Loucy (cell line): ENCODE data around the gene PRCD.
"Not testable (repeated sequence)": the region's sequence is repeated elsewhere in the genome, so short reads cannot be mapped to it uniquely, and the experiment has no call there.

ENCODE experiments used
- H2AFZ ChIP-seq: fragments of 200-600 bp; sonication (generic); 2 replicates; pipeline ENCODE4 v1.6.0; 2016; ENCODE audit warnings: antibody characterized with exemption, mild to moderate bottlenecking, low read length, moderate library complexity
- H3F3A ChIP-seq: fragments of 200-600 bp; 2 replicates; pipeline ENCODE4 v1.6.0; 2016; ENCODE audit warnings: antibody characterized with exemption, low read depth, mild to moderate bottlenecking
- H3K27me3 ChIP-seq: fragments of 200-600 bp; sonication (generic); 2 replicates; pipeline ENCODE4 v1.6.1; 2014; ENCODE audit warnings: low read length, mild to moderate bottlenecking; ENCODE audit not compliant: insufficient read depth, poor library complexity, severe bottlenecking
- H3K36me3 ChIP-seq: fragments of 200-600 bp; sonication (generic); 2 replicates; pipeline ENCODE4 v1.6.1; 2016; ENCODE audit warnings: low read length; ENCODE audit not compliant: insufficient read depth
- H3K4me1 ChIP-seq: fragments of 200-600 bp; sonication (generic); 2 replicates; pipeline ENCODE4 v1.5.1; 2014; ENCODE audit warnings: low read length, mild to moderate bottlenecking; ENCODE audit not compliant: insufficient read depth, poor library complexity, severe bottlenecking
- H3K4me2 ChIP-seq: fragments of 200-600 bp; sonication (generic); 2 replicates; pipeline ENCODE4 v1.6.0; 2014; ENCODE audit warnings: antibody characterized with exemption, low read length, low read depth, mild to moderate bottlenecking; ENCODE audit not compliant: poor library complexity, severe bottlenecking
- H3K4me3 ChIP-seq: fragments of 200-600 bp; sonication (generic); 2 replicates; pipeline ENCODE4 v1.5.1; 2014; ENCODE audit warnings: low read length, mild to moderate bottlenecking, mixed read lengths; ENCODE audit not compliant: poor library complexity, severe bottlenecking
- H3K79me2 ChIP-seq: fragments of 200-600 bp; sonication (generic); 2 replicates; pipeline ENCODE4 v1.6.1; 2014; ENCODE audit warnings: low read length; ENCODE audit not compliant: insufficient read depth
- H3K9ac ChIP-seq: fragments of 200-600 bp; sonication (generic); 2 replicates; pipeline ENCODE4 v1.6.0; 2014; ENCODE audit warnings: mild to moderate bottlenecking, low read depth, low read length, moderate library complexity; ENCODE audit not compliant: poor library complexity, severe bottlenecking
- H3K9me2 ChIP-seq: fragments of 200-600 bp; sonication (generic); replicated peaks from 2 replicates; pipeline ENCODE4 v1.6.1; 2016; ENCODE audit warnings: low read depth, low read length, mixed read lengths
- H3K9me3 ChIP-seq: fragments of 200-600 bp; sonication (generic); 2 replicates; pipeline ENCODE4 v1.6.1; 2014; ENCODE audit warnings: mild to moderate bottlenecking, antibody characterized with exemption, low read length, low read depth; ENCODE audit not compliant: insufficient read depth
- H4K20me1 ChIP-seq: fragments of 200-600 bp; sonication (generic); 2 replicates; pipeline ENCODE4 v1.6.0; 2014; ENCODE audit warnings: antibody characterized with exemption, low read length, mild to moderate bottlenecking; ENCODE audit not compliant: insufficient read depth, poor library complexity, severe bottlenecking
- EZH2phosphoT487 ChIP-seq: fragments of 200-600 bp; IDR thresholded peaks from 2 replicates; pipeline ENCODE4 v1.6.1; 2018; ENCODE audit warnings: antibody characterized with exemption, mild to moderate bottlenecking, moderate library complexity, borderline replicate concordance
- TF ChIP-seq, protein P1 (sequence below): fragments of 200-600 bp; sonication (generic); conservative IDR thresholded peaks from 2 replicates; pipeline ENCODE4 v1.5.1; 2014; ENCODE audit warnings: mild to moderate bottlenecking, antibody characterized with exemption, low read length

PRCD gene

DNA sequence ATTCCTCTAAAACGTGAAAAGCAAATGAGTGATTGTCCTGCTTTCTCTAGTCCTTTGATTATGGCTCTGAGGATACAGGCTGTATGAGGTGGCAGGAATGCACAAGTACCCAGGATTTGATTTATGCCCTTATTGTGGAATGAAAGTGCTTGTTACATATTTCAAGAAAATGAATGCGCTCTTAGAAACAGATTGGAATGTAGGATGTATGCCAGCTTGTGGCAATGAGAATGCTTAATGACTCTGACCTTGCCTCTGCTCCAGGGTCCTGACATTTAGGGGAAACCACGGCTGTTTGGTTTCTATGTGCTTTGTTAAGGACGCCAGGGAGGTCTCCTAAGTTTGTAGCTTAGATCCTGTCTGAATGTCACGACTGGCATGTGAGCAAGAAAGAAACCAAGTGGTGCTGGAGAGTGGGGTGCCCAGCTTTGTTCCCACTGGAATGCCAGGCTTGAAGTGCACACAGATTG is 22.0 kb downstream of the PRCD start:
- Histone ChIP-seq H3K4me3 (peak overlapping the region; percentile 94), H3F3A (no peaks in the 10 kb centered on the region), H3K4me2 (peak overlapping the region; percentile 92)

DNA sequence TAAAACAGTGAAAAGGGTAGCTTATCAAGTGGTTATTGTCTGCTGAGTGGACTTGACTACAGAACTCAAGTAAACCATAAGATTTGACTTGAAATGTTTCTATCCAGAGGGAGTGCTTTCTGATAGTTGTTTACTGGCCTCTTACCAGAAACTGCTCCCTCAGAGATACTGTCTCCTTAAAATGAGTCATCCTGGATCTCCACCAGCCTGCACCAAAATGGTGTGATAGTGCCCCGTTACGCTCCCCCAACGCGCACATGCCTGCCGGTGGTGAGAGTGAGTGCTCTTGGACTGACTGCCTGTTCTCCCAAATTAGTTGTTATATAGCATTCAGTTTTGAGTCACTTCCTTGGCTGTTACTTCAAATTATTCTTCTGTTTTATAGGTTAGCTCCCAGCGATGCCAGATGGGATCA is 22.9 kb downstream of the PRCD start:
- H3K79me2 ChIP-seq = peaks cover 75% of the 10 kb centered on the region
- H4K20me1 ChIP-seq = peaks cover 80% of the 10 kb centered on the region
- H3K36me3 ChIP-seq = peaks cover 33% of the 10 kb centered on the region; the same call in 1 of the 2 replicates

More for the DNA sequence above, 22.0 kb downstream of the PRCD start:
- H2AFZ ChIP-seq = no peak overlapping the region
- H3K9ac ChIP-seq = peak overlapping the region; percentile 99
- TF ChIP-seq, protein P1, sequence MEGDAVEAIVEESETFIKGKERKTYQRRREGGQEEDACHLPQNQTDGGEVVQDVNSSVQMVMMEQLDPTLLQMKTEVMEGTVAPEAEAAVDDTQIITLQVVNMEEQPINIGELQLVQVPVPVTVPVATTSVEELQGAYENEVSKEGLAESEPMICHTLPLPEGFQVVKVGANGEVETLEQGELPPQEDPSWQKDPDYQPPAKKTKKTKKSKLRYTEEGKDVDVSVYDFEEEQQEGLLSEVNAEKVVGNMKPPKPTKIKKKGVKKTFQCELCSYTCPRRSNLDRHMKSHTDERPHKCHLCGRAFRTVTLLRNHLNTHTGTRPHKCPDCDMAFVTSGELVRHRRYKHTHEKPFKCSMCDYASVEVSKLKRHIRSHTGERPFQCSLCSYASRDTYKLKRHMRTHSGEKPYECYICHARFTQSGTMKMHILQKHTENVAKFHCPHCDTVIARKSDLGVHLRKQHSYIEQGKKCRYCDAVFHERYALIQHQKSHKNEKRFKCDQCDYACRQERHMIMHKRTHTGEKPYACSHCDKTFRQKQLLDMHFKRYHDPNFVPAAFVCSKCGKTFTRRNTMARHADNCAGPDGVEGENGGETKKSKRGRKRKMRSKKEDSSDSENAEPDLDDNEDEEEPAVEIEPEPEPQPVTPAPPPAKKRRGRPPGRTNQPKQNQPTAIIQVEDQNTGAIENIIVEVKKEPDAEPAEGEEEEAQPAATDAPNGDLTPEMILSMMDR = no peak
- TF ChIP-seq EZH2phosphoT487 = no peak
- peaks cover 6% of the 10 kb centered on the region for H3K27me3 ChIP-seq
- H3K9me3 ChIP-seq = no peaks in the 10 kb centered on the region
- H4K20me1 ChIP-seq = peaks cover 71% of the 10 kb centered on the region
- H3K79me2 ChIP-seq = peaks cover 82% of the 10 kb centered on the region
- peaks cover 45% of the 10 kb centered on the region for H3K4me1 ChIP-seq
- peaks cover 33% of the 10 kb centered on the region; the same call in 1 of the 2 replicates for H3K36me3 ChIP-seq
- H3K9me2 ChIP-seq = no peaks in the 10 kb centered on the region

DNA sequence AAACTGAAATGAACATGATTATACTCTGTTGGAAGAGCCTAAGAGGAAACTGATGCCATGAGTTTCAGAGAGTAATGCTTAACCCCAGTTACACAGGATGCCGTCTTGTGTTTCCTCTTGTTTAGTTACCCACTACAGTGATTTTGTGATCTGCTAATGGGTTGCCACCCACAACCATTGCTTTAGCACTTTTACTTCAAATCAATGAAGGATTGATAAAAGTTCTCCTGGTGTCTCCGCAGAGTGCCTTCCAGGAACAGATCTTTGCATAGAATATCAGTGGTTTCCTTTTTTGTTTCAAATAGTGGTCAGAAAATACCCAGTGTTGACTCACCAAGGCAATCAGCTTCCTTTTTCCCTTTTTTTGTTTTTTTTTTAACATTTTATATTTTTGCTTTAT is 23.5 kb downstream of the PRCD start:
- not testable (repeated sequence) for H3F3A ChIP-seq, H2AFZ ChIP-seq, H3K9me3 ChIP-seq, H3K9me2 ChIP-seq, H3K4me2 ChIP-seq, H3K27me3 ChIP-seq, H3K9ac ChIP-seq, H3K4me3 ChIP-seq
- Histone ChIP-seq H4K20me1 (peaks cover 75% of the 10 kb centered on the region), H3K4me1 (peaks cover 40% of the 10 kb centered on the region), H3K79me2 (peaks cover 69% of the 10 kb centered on the region), H3K36me3 (peaks cover 33% of the 10 kb centered on the region; the same call in 1 of the 2 replicates)

More for the DNA sequence above, 22.9 kb downstream of the PRCD start:
- no peaks in the 10 kb centered on the region for H3F3A ChIP-seq
- H3K4me1 ChIP-seq = peaks cover 40% of the 10 kb centered on the region
- no peak overlapping the region for H3K9ac ChIP-seq
- H2AFZ ChIP-seq = no peak overlapping the region
- no peaks in the 10 kb centered on the region for H3K9me2 ChIP-seq
- H3K4me3 ChIP-seq = peak overlapping the region; percentile 49
- H3K4me2 ChIP-seq = peak overlapping the region; percentile 92
- no peak for TF ChIP-seq EZH2phosphoT487
- TF ChIP-seq, protein P1 = no peak
- no peaks in the 10 kb centered on the region for H3K9me3 ChIP-seq
- H3K27me3 ChIP-seq = peaks cover 5% of the 10 kb centered on the region

DNA sequence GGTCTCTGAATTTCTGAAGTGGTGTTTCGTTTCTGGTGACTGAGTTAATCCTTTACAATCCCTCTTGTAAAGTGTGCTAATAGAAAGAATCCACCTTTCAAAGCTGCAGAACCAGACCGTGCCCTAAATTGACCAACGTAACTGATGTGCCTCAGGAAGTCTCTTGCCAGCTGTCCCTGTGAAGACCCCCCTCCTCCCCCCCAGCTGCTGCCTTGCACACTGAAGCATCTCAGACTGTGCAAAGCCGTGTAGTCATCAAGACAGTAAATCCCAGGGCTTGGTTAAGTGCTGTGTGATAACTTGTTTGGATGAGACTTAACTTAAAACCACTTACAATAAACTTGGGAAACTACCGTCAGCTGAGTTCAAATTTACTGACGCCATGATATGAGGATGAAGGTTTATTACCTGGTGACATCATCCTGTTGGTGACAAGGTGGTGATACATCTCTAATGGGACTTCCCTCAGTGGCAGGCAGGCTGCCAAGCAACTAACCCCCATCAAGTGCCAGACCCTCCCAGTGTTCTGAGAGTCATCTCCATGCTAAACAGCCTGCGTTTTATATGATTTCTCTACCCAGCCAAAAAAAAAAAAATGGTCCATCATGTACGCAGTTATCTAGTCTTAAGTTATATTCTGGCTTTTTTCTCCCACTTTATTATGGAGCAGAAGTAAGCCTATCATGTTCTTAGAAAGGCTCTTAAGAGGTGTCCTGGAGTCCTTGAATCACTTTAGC is 25.3 kb downstream of the PRCD start:
- not testable (repeated sequence) for H2AFZ ChIP-seq, H3K9ac ChIP-seq, H3K9me2 ChIP-seq, H3K27me3 ChIP-seq, H3F3A ChIP-seq, H3K9me3 ChIP-seq
- H3K4me1 ChIP-seq = peaks cover 27% of the 10 kb centered on the region
- peak overlapping the region; percentile 42 for H3K4me2 ChIP-seq
- H3K36me3 ChIP-seq = peaks cover 33% of the 10 kb centered on the region; the same call in 1 of the 2 replicates
- peaks cover 51% of the 10 kb centered on the region for H3K79me2 ChIP-seq
- peak overlapping the region; percentile 19 for H3K4me3 ChIP-seq
- peaks cover 57% of the 10 kb centered on the region for H4K20me1 ChIP-seq
